Measurements from ENCODE around the gene FER1L5.

The FER1L5 gene

DNA sequence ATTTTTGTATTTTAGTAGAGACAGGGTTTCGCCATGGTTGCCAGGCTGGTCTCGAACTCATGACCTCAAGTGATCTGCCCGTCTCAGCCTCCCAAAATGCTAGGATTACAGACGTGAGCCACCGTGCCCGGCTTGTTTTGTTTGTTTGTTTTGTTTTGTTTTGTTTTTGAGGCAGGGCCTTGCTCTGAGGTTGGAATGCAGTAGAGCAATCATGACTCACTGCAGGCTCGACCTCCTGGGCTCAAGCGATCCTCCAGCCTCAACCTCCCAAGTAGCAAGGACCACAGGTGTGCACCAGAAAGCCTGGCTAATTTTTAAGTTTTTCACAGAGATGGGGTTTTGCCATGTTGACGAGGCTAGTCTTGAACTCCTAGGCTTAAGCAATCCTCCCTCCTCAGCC lies 109.2 kb downstream of the FER1L5 start:
- Histone ChIP-seq H3K4me2 (ENCODE audit: low read depth, low read length, poor library complexity, severe bottlenecking) (no peak overlapping the region), H3K36me3 (ENCODE audit: insufficient read depth, low read length) (no peaks in the 10 kb centered on the region), H3K79me2 (ENCODE audit: insufficient read depth, low read length) (no peaks in the 10 kb centered on the region), H4K20me1 (ENCODE audit: insufficient read depth, low read length, poor library complexity, severe bottlenecking) (no peaks in the 10 kb centered on the region), H3K9me3 (ENCODE audit: insufficient read depth, low read depth, low read length) (no peaks in the 10 kb centered on the region), H3K9me2 (replicated peaks; ENCODE audit: low read depth, low read length) (no peaks in the 10 kb centered on the region), H3K9ac (ENCODE audit: low read depth, low read length, poor library complexity, severe bottlenecking) (no peak overlapping the region), H3F3A (ENCODE audit: low read depth) (no peaks in the 10 kb centered on the region), H3K4me1 (ENCODE audit: insufficient read depth, low read length, poor library complexity, severe bottlenecking) (no peaks in the 10 kb centered on the region), H2AFZ (ENCODE audit: low read length) (no peak overlapping the region), H3K4me3 (ENCODE audit: low read length, poor library complexity, severe bottlenecking) (no peak overlapping the region), H3K27me3 (ENCODE audit: insufficient read depth, low read length, poor library complexity, severe bottlenecking) (no peaks in the 10 kb centered on the region)
- TF ChIP-seq EZH2phosphoT487 (IDR thresholded peaks at IDR 0.05; ENCODE audit: borderline replicate concordance), result no peak
- no peak for TF ChIP-seq CTCF (conservative IDR thresholded peaks at IDR 0.05; ENCODE audit: low read length)

DNA sequence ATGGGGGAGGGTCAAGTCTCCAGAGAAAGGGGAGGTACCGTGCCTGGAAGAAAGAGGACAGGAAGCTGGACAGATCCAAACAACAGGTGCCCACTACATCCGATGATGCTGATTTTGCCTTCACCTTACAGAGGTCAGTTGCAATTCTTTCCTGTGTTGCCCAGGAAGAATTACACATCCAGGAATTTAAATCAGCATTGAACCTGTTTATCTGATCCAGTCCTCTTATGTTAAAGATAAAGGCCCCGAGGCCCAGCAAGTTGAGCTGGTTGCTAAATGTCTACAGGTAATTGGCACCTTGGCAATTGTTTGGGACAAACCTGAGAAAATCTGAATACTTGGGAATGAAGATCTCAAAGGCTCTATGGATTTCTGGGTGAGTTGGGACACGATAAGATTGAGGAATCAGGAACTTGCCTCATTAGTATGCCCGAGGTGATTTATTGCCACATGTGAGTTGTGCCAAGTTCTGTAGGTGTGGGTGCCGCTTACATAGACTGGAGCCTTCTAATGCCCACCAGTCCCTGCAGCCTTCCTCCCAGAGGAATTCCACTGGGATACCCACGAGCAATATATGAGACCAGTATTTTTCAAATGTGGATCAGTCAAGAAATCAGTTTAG lies 111.2 kb downstream of the FER1L5 start:
- H2AFZ ChIP-seq (ENCODE audit: low read length), result no peak overlapping the region
- H3K4me3 ChIP-seq (ENCODE audit: low read length, poor library complexity, severe bottlenecking), result no peak overlapping the region
- H4K20me1 ChIP-seq (ENCODE audit: insufficient read depth, low read length, poor library complexity, severe bottlenecking), result no peaks in the 10 kb centered on the region
- TF ChIP-seq CTCF (conservative IDR thresholded peaks at IDR 0.05; ENCODE audit: low read length) (no peak), EZH2phosphoT487 (IDR thresholded peaks at IDR 0.05; ENCODE audit: borderline replicate concordance) (no peak)
- H3K4me2 ChIP-seq (ENCODE audit: low read depth, low read length, poor library complexity, severe bottlenecking), result no peak overlapping the region
- H3K9me3 ChIP-seq (ENCODE audit: insufficient read depth, low read depth, low read length), result no peaks in the 10 kb centered on the region
- no peaks in the 10 kb centered on the region for H3K36me3 ChIP-seq (ENCODE audit: insufficient read depth, low read length)
- H3K9me2 ChIP-seq (replicated peaks; ENCODE audit: low read depth, low read length), result no peaks in the 10 kb centered on the region
- no peaks in the 10 kb centered on the region for H3K4me1 ChIP-seq (ENCODE audit: insufficient read depth, low read length, poor library complexity, severe bottlenecking)
- no peak overlapping the region for H3K9ac ChIP-seq (ENCODE audit: low read depth, low read length, poor library complexity, severe bottlenecking)
- no peaks in the 10 kb centered on the region for H3F3A ChIP-seq (ENCODE audit: low read depth)
- H3K79me2 ChIP-seq (ENCODE audit: insufficient read depth, low read length), result no peaks in the 10 kb centered on the region
- H3K27me3 ChIP-seq (ENCODE audit: insufficient read depth, low read length, poor library complexity, severe bottlenecking), result no peaks in the 10 kb centered on the region

DNA sequence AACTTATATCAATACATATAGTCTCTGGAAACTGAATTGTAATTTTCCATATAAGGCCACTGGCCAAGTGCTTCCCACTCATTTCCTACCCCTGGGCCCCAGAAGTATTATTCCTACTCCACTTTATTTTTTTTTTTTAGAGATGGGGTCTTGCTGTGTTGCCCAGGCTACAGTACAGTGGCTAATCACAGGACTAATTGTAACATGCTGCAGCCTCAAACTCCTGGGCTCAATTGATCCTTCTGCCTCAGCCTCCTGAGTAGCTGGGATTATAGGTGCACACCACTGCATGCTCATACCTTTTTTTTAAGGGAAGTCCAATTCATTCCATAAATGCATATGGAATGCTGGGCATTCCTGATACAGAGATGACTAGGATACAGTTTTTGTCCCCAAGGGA lies 111.8 kb downstream of the FER1L5 start:
- no peaks in the 10 kb centered on the region for H3K79me2 ChIP-seq (ENCODE audit: insufficient read depth, low read length)
- TF ChIP-seq CTCF (conservative IDR thresholded peaks at IDR 0.05; ENCODE audit: low read length) (no peak), EZH2phosphoT487 (IDR thresholded peaks at IDR 0.05; ENCODE audit: borderline replicate concordance) (no peak)

More for the DNA sequence above, 111.8 kb downstream of the FER1L5 start:
- Histone ChIP-seq H3K4me3 (ENCODE audit: low read length, poor library complexity, severe bottlenecking) (no peak overlapping the region), H4K20me1 (ENCODE audit: insufficient read depth, low read length, poor library complexity, severe bottlenecking) (no peaks in the 10 kb centered on the region), H3K4me2 (ENCODE audit: low read depth, low read length, poor library complexity, severe bottlenecking) (no peak overlapping the region), H3F3A (ENCODE audit: low read depth) (no peaks in the 10 kb centered on the region), H3K4me1 (ENCODE audit: insufficient read depth, low read length, poor library complexity, severe bottlenecking) (peaks cover 3% of the 10 kb centered on the region), H3K36me3 (ENCODE audit: insufficient read depth, low read length) (no peaks in the 10 kb centered on the region), H3K27me3 (ENCODE audit: insufficient read depth, low read length, poor library complexity, severe bottlenecking) (no peaks in the 10 kb centered on the region), H3K9me3 (ENCODE audit: insufficient read depth, low read depth, low read length) (no peaks in the 10 kb centered on the region), H3K9me2 (replicated peaks; ENCODE audit: low read depth, low read length) (no peaks in the 10 kb centered on the region), H3K9ac (ENCODE audit: low read depth, low read length, poor library complexity, severe bottlenecking) (no peak overlapping the region), H2AFZ (ENCODE audit: low read length) (no peak overlapping the region)

Measured in Loucy (cell line).